ENCODE measurements around the gene GPX7.

The GPX7 gene

GRCh38 chr1:52579415-52579814, 22.8 kb upstream of the GPX7 start:
- ATAC-seq, result no peak
- TF ChIP-seq ZFP30 (CRISPR knock-in tag; IDR thresholded peaks at IDR 0.05), result no peak
- TF ChIP-seq CSDC2 (CRISPR knock-in tag; IDR thresholded peaks at IDR 0.05), result no peak
- TF ChIP-seq ZNF565 (CRISPR knock-in tag; conservative IDR thresholded peaks at IDR 0.05; ENCODE audit: low read depth), result no peak
- TF ChIP-seq PPARA (CRISPR knock-in tag; IDR thresholded peaks at IDR 0.05; ENCODE audit: borderline replicate concordance), result no peak
- TF ChIP-seq ARNTL (CRISPR knock-in tag; IDR thresholded peaks at IDR 0.05; ENCODE audit: borderline replicate concordance, low read depth), result no peak
- no peak for TF ChIP-seq TOX (CRISPR knock-in tag; IDR thresholded peaks at IDR 0.05; ENCODE audit: borderline replicate concordance)
- no peak for TF ChIP-seq ZC3H10 (CRISPR knock-in tag; IDR thresholded peaks at IDR 0.05)
- TF ChIP-seq CSRNP3 (CRISPR knock-in tag; IDR thresholded peaks at IDR 0.05), result no peak
- no peak for TF ChIP-seq SNAI2 (CRISPR knock-in tag; IDR thresholded peaks at IDR 0.05)
- TF ChIP-seq, protein P1, sequence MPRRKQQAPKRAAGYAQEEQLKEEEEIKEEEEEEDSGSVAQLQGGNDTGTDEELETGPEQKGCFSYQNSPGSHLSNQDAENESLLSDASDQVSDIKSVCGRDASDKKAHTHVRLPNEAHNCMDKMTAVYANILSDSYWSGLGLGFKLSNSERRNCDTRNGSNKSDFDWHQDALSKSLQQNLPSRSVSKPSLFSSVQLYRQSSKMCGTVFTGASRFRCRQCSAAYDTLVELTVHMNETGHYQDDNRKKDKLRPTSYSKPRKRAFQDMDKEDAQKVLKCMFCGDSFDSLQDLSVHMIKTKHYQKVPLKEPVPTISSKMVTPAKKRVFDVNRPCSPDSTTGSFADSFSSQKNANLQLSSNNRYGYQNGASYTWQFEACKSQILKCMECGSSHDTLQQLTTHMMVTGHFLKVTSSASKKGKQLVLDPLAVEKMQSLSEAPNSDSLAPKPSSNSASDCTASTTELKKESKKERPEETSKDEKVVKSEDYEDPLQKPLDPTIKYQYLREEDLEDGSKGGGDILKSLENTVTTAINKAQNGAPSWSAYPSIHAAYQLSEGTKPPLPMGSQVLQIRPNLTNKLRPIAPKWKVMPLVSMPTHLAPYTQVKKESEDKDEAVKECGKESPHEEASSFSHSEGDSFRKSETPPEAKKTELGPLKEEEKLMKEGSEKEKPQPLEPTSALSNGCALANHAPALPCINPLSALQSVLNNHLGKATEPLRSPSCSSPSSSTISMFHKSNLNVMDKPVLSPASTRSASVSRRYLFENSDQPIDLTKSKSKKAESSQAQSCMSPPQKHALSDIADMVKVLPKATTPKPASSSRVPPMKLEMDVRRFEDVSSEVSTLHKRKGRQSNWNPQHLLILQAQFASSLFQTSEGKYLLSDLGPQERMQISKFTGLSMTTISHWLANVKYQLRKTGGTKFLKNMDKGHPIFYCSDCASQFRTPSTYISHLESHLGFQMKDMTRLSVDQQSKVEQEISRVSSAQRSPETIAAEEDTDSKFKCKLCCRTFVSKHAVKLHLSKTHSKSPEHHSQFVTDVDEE (CRISPR knock-in tag; IDR thresholded peaks at IDR 0.05), result no peak
- TF ChIP-seq ZNF8 (CRISPR knock-in tag; IDR thresholded peaks at IDR 0.05), result no peak
- no peak for TF ChIP-seq POU6F1 (CRISPR knock-in tag; IDR thresholded peaks at IDR 0.05; ENCODE audit: borderline replicate concordance, low read depth)

GRCh38 chr1:52580283-52580682, 21.9 kb upstream of the GPX7 start:
- TF ChIP-seq ZFP30 (CRISPR knock-in tag; IDR thresholded peaks at IDR 0.05), result no peak
- no peak for TF ChIP-seq CSRNP3 (CRISPR knock-in tag; IDR thresholded peaks at IDR 0.05)
- TF ChIP-seq ZNF70 (CRISPR knock-in tag; IDR thresholded peaks at IDR 0.05), result no peak
- TF ChIP-seq, protein P2, sequence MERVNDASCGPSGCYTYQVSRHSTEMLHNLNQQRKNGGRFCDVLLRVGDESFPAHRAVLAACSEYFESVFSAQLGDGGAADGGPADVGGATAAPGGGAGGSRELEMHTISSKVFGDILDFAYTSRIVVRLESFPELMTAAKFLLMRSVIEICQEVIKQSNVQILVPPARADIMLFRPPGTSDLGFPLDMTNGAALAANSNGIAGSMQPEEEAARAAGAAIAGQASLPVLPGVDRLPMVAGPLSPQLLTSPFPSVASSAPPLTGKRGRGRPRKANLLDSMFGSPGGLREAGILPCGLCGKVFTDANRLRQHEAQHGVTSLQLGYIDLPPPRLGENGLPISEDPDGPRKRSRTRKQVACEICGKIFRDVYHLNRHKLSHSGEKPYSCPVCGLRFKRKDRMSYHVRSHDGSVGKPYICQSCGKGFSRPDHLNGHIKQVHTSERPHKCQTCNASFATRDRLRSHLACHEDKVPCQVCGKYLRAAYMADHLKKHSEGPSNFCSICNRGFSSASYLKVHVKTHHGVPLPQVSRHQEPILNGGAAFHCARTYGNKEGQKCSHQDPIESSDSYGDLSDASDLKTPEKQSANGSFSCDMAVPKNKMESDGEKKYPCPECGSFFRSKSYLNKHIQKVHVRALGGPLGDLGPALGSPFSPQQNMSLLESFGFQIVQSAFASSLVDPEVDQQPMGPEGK (CRISPR knock-in tag; IDR thresholded peaks at IDR 0.05; ENCODE audit: borderline replicate concordance), result no peak
- no peak for TF ChIP-seq BACH2 (CRISPR knock-in tag; IDR thresholded peaks at IDR 0.05; ENCODE audit: borderline replicate concordance)
- TF ChIP-seq, protein P1 (CRISPR knock-in tag; IDR thresholded peaks at IDR 0.05), result no peak
- TF ChIP-seq CSDC2 (CRISPR knock-in tag; IDR thresholded peaks at IDR 0.05), result no peak
- no peak for TF ChIP-seq RARB (CRISPR knock-in tag; IDR thresholded peaks at IDR 0.05)
- no peak for TF ChIP-seq SNAI2 (CRISPR knock-in tag; IDR thresholded peaks at IDR 0.05)
- TF ChIP-seq ESRRG (CRISPR knock-in tag; IDR thresholded peaks at IDR 0.05), result no peak
- ATAC-seq, result no peak
